NAMALWA (cell line): ENCODE data around the gene MAP10.

ENCODE experiments used
- DNase-seq: peaks from one replicate; pipeline ENCODE4 v3.0.0-alpha.2; 2015; ENCODE audit warnings: low spot score

Gene MAP10

DNA sequence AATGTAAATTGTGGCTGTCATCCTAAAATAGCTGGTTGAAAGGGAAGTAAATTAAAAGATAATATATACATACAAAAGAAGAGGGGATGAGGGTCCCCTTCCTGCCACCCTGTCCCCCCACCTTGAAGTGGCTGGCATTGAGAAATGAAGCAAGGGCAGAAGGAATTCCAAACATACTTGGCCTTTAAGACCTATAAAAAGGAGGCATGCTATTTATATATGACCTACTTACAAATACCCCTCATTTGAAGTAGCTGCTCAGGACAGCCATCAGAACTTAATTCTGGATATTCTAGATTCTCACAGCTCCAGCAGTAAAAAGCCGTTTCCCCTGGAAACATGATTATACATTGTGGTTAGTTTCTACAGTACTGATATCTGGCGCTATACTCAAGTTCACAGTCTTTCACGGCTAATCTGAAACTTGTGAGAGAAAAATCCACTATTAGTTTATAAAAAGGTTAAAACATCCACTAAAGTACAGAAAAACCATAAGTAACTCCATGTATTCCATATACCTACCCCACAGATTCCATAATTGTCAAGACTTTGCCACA is 9.6 kb upstream of the MAP10 start:
- no peak for DNase-seq

DNA sequence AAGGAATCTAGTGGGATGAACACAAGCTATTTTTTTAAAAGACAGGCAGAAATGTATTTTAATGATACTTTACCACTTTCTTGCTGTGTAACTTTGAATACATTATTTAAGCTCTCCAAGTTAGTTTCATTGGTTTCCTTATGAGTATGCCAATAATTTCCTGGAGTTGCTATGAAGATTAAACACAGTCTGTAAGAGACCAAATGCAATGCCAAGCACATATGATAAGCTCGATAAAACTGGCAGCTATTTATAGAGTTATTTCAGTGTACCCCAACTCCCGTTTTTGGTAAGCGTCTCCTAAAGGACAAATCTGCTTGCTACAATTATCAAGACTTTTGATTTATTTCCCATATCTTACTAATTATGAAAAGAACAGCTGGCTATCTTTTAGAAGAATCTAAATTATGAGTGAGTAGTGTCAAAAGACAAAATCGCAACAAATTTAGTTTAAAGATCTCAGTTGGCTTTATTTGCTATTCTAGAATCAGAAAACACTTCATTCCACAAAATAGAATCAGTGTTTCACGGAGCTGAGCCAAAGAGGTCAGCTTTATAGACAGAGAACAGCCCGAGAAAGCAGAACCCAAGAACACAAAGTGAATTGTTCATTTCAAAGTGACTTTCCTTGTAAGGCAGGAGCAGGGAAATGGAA is 7.2 kb upstream of the MAP10 start:
- DNase-seq = no peak

DNA sequence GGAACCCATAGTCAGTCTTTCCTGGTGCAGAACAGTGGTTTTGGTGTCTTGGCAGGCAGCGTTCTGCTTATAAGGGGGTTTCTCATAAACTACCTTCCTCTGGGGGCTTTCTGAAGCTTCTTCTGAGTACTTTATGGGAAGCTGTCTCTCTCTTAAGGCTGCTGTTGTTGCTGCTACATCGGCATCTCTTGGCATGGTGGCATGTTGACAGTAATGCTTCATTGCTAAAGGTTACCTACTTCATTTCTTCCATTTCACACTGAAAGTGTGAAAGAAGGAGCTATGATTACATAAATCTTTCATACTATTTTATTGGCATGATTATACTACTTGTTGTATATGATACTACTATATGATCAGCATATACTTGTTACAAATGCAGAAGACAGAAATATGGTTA is 6.3 kb upstream of the MAP10 start:
- no peak for DNase-seq

DNA sequence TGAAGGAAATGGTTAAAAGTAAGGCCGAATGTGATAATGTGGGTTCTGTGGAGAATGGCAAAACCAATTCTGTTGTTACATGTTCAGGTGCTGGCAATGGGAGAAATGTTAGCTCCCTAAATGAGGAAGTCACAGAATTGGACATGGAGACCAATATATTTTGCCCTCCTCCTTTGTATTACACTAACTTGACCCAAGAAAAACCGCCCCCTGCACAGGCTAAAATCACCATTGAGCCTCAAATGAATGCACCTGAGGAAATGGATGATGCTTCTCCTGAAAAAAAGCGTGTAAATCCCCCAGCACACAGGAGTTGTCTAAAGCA is 932 bp downstream of the MAP10 start:
- DNase-seq = no peak

DNA sequence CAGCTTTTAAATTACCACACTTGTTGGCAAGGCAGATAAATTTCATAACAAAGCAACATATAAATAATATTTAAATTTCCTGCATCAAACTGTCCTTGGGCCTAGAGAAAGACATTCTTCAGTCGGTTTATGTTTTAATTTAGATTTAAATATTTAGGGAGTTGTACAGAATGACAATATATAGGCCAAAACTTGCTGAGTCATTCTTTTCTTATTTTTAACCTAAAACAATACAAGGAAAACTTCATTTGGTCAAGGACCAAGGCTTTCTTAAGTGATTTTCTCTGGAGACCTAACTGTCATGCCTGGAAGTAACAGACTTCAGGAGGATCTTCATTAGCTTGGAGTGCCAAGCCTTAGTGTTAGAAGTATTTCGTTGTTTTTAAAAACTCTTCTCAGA is 5.6 kb downstream of the MAP10 start:
- DNase-seq = no peak

DNA sequence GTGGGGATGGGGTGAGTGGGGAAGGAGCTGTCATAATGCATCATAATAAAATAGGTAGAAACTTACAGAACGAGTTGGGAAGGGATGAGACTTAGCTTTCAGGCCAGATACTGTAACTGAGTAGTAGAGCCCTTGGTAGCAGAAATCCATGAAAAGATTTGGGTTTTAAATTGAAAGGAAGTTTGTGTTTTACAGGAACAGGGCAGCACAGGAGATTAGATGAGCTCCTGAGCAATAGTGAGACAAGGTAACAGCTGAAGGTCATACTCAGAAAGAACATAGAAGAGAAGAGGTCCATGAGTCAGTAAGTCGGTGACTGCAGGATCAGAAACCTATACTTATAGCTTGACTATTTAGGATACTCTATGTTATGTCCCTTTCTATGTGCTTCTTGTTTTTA is 7.3 kb downstream of the MAP10 start:
- no peak for DNase-seq

DNA sequence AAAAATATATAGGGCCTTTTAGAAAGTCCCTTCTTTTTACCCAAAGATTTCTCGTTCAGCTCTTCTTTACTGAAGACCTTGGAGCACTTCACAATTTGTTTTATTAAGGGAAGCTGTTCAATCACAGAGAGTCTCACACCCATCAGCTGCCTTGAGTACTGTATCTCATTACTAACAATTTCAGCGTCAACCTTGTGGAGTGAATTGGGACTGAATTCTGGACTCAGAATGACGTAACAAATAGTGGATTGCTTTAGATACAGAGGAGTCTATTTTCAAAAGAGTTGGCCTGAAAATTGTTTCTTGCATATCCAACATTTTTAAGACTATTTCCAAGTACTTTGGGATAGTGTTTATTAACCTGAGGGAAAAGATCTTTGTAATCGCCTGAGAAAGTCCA is 7.9 kb downstream of the MAP10 start:
- DNase-seq = no peak

DNA sequence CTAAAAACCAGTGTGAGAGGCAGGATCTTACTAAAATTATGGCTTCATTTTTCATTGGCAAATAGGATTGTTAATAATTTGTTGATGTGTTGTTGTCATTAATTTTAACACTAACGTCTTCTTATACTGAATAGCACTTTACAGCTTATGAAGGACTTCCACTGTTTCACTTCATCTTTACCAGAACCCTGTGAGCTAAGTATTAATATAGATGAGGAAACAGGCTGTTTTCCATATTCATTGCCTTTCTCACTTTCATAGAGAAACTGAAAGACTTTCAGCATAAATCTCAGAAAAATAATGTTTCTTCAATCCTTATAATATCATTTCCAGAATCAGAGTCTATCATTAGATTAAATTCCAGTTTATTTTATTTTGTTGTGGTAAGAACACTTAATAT is 8.5 kb downstream of the MAP10 start:
- no peak for DNase-seq

DNA sequence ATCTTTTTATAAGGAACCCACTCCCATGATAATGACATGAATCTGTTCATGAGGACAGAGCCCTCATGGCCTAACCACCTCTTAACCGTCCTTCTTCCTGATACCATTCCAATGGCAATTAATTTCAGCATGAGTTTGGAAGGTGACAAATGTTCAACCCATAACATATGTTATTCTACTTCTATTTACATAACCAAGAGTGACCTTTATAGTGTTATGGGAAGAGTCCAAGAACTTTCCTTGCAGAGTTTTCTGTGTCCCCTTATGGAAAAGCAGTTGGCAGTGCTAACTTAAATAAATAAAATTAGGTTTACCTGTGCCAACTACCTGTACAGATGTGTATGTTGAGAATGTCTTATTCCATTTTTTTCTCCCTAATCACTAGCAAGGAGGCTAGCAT is 11.1 kb downstream of the MAP10 start:
- no peak for DNase-seq

DNA sequence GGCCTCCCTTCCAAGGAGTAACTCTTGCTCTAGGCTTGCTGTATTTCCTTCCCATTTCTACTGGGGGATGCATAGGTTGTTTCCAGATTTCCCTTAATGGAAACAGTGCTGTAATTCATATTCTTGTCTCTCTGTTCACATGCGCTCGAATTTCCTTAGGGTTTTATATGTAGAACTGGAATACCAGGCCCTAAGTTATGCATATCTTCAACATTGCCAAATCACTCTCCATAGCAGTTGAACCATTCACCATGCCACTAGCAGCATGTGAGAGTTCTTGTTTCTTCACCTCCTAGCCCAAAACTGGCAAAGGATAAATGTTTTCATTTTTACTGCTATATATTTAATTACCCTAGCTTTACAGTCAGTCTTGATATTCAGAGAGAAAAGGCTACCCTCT is 12.8 kb downstream of the MAP10 start:
- no peak for DNase-seq

DNA sequence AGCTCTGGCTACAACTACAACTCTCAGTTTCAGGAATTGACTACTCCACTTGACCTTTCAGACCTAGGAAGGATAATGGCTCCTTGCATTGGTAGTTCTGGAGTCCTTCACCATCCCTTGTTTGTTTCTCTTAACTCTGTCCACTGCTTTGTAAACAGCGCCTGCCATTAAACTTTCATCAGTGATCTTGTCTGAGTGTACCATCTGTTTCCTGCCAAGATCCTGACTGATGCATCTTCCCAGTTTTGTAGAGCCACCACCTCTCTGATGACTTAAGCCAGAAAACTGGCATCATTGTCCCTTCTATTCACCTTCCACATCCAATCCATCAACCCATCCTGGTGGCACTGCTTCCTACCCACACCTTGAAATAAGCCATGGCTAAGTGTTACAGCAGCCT is 15.2 kb downstream of the MAP10 start:
- no peak for DNase-seq

DNA sequence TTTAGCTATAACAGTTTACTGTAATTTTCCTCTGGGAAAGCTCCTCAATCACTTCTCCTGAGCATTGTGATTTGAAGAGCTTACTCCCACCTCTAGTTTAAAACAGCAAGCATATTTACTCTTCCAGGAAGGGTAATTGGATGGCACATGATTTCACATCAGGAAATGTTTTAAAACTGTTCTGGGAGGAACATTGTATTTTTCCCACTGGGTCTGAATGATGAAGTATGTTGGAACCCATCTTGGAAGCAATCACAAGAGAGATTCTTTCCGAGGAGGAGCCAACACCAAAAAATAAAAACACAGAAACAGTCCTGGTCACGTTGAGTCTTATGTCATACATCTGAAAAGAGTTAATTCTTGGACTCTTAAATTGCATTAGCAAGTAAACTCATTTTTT is 17.3 kb downstream of the MAP10 start:
- no peak for DNase-seq

DNA sequence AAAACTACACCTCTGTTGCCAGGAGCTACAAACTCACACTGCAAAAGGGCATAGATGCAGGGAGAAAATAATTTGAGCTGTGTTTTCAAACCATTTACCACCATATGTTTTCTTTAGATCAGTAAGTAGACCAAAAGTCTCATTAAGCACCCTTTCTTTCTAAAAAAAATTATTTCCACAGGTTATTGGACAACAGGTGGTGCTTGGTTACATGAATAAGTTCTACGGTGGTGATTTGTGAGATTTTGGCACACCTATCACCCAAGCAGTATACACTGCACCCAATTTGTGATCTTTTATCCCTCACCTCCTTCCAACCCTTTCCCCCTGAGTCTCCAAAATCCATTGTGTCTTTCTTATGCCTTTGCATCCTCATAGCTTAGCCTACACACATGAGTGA is 21.1 kb downstream of the MAP10 start:
- DNase-seq = no peak

DNA sequence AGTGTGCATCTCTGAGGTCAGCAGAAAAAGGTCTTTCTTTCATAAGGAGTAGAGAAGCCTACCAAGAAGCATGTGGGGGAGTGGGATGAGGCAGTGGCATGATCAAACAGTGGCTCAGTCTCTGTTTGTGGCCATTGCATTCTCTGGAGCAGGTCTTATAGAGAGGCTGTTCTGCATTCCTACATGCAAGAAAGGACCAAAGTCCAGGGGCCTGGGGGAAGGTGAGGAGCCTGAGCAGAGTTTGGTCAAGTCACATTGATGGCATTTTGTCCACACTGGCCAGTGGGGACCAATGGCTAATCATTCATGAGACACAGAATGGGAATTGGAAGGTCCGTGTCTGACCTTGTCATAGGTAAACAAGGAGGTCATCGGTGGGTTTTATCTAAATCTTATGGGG is 25.4 kb downstream of the MAP10 start:
- DNase-seq = no peak

DNA sequence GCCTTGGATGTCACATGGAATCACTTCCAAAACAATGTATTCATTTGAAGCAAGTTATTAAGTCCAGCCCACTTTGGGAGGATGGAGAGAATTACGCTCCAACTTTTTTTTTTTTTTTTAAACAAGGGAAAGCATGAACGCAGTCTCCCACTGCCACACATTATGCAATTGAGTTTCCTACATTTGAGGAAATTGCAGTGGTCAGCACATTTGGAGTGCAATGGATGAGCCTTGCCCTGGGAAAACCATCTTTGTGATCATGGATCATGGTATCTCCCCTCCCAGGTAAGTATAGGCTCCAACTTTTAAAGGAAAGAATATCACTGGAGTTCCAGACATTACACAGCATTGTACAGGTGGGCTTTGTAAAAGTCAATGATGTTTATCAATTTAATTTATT is 26.7 kb downstream of the MAP10 start:
- no peak for DNase-seq

DNA sequence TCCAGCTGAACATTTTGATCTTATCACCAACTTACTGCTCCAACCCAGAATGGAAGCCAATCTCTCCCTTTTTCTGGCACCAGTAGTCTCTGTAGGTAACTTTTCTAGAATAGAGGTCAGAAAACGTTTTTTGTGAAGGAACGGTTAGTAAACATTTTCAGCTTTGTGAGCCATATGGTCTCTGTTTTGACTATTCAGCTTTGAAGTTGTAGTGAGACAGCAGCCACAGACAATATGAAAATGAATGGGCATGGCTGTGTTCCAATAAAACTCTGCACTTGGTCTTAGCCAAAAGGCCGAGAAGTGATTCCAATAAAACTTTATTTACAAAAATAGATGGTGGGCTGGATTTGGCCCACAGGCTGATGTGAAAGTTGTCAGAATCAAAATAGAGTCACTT is 28.9 kb downstream of the MAP10 start:
- no peak for DNase-seq

DNA sequence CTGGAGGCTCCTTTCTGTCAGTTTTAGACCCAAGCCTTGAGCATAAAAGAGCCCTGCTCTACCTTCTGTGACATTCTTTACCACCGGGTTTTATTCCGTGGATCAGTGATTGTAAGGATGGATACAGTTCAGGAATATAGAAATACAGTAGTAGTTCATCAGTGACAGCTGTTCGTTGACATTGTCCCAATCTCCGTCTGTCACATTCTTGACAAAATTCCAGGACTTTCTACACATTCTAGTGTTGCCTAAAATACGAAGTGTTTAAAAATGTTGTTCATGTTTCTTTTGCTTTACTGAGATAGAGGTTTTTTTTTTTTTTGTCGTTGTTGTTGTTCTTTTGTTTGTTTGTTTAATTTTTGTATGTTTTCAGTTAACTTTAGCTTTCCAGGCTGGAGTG is 29.9 kb downstream of the MAP10 start:
- no peak for DNase-seq

DNA sequence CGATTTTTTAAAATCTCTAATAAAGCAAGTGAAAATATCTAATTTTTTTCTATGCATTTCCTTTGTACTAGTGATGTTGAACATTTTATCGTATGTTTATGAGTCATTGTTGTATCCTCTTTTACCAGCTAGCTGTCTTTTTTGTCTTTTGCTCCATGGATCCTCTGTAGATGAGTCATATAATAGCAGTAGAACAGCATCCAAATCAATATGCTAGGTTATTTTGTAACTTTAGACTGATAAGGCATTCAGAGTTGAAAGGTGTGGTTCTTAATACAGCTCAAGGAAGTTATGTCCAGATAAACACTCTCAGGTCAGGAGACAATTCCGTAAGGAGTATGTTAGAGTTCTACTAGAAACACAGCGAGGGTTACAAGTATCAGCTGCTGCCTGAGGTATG is 31.9 kb downstream of the MAP10 start:
- no peak for DNase-seq

DNA sequence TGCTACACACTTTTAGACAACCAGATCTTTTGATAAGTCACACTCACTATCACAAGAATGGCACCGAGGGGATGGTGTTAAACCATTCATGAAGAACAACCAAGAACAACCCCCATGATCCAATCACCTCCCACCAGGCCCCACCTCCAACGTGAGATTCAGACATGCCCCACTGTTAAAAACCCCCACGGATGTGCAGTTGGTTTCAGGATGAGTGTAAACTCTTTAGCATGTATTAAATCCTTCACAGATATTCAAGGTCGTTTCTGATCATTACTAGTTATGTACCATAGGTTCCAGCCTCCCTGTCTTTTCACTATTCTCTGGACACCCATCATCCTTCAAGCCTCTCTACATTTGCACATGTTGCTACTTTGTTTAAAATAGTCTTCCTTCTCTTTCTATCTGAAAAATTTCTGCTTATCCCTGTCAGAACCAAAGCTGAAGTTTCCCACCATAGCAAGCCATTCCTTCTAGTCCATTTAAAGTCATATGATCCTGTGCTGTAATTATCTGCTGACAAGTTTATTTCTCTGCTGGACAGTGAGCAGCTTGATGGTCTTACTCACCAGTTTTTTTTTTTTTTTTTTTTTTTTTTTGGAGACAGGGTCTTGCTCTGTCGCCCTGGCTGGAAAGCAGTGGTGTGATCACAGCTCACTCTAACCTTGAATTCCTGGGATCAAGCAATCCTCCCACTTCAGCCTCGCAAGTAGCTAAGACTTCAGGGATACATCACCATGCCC is 36.8 kb downstream of the MAP10 start:
- DNase-seq = no peak

DNA sequence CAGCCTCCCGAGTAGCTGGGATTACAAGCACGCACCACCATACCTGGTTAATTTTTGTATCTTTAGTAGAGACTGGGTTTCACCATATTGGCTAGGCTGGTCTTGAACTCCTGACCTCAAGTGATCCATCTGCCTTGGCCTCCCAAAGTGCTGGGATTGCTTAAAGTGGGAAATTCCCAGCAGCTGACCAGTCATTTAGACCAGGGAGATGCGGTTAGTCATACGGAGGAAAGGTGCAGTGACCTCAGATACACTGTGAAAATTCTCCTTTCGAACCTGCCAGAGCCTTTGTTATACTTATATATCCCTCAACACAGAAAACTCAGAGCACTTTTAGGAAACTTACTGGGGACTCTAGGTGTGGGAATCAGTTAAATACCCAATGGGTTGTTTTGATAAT is 39.6 kb downstream of the MAP10 start:
- DNase-seq = no peak

DNA sequence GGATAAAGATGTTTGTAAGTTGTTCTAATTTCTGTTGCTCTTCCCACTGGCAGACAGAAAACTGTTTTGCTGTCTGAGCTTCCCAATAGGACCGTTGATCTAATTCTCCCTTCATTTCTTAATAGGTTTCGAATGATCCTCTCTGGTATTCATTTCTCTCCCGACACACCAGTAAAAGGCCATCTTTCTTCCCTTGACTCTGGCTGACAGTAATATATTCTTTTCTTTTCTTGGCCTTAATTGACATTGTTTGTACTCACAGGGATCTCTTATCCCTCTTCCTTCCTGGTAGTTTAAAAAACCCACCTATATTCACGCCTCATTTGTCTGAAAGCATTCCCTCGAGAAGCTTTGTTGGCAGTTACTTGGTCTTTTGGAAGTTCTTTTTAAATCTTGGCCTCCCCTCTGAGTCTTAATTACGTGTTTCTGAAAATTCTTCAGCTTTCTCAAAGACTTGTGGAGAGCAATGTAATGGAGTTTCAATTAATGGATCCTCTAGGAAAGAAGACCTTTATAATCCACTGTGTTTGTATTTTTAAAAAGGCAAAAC is 40.3 kb downstream of the MAP10 start:
- DNase-seq = no peak

DNA sequence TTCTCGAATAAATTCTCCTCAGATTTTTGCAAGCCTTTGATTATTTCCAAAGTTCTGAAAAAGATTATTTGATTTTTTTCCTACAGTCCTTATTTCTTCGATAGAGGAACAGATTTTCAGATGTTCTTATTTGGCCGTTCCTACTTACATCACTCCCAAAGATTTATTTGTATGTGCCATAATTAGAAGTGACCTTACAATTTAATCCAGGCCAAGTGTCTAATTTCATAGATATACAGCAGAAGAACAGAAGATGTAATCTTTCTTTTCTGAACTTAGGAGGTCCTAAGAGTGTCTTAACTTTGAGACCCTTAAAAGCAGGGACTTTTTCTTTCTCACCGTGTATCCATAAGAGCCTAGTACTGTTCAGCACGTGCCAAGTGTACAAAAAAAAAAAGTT is 46.3 kb downstream of the MAP10 start:
- no peak for DNase-seq

DNA sequence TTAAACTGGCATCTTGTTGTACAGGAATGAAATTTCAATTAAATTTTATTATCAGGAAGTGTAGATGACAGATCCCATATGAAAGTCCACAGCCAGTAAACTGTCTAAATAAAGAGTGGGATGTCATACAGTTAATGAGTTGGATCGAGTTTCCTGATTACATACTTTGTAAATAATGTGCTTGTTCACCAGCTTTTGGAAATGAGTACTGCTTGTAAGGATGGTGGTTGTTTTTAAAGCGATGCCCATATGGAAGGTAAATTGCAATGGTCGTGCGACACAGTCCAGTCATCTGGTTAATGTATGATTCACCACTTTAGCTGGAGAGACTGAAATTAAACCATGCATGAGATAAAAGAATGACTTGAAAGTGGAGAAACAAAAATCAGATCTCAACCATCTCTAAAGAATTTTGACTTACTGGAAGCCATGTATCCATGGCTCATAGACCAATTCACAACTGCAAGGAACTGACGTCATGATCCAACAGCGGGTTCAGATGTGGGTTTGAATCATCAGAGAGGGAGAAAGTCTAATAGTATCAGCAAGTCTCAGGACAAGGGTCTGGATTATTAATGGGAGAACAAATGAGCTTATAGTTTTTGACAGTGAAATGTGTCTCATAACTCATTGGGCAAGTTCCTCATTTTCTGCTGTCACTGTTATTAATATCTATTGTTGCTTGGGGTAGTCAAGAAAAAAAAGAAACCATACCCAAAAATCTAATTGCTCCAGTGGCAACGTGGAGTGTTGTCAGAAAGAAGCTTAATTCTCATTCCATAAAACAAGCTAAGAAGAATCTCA is 49.0 kb downstream of the MAP10 start:
- no peak for DNase-seq
